Measurements from ENCODE around the gene PLA1A.

Gene PLA1A

GRCh38 chr3:119647171-119647570 is 49.5 kb downstream of the PLA1A start (continued):
- no peak for TF ChIP-seq SCRT1 (tag by site-specific recombination; IDR thresholded peaks at IDR 0.05; ENCODE audit: borderline replicate concordance)
- no peak for TF ChIP-seq ZNF18 (tag by site-specific recombination; IDR thresholded peaks at IDR 0.05)
- TF ChIP-seq ZNF785 (tag by site-specific recombination; IDR thresholded peaks at IDR 0.05) = no peak
- no peak for TF ChIP-seq ZNF114 (tag by site-specific recombination; IDR thresholded peaks at IDR 0.05)

GRCh38 chr3:119647843-119648575 is 50.3 kb downstream of the PLA1A start:
- Histone ChIP-seq H3K4me1 (ENCODE audit: control insufficient read depth, insufficient read depth, low read length) (no peaks in the 10 kb centered on the region), H3K36me3 (ENCODE audit: control insufficient read depth in 2 of 2, insufficient read depth in 1 of 2, low read length in 2 of 2) (no peaks in the 10 kb centered on the region), H3K9me3 (ENCODE audit: control insufficient read depth, insufficient read depth, low read depth, low read length) (no peaks in the 10 kb centered on the region), H3K4me3 (ENCODE audit: low read depth, low read length) (no peak overlapping the region), H3K27ac (ENCODE audit: extremely low read depth, low read depth, low read length) (no peak overlapping the region)
- ChIA-PET CTCF (interaction anchor here (1.4 kb wide), 1 partner anchor 33 kb away, joined by 4 read pairs; no protein-coding TSS in a partner anchor), POLR2A (no interaction called here)
- no peak for TF ChIP-seq ZNF274 (IDR thresholded peaks at IDR 0.05; ENCODE audit: low read length)
- no peak for TF ChIP-seq ZNF274 (tag by site-specific recombination; IDR thresholded peaks at IDR 0.05; ENCODE audit: borderline replicate concordance)
- TF ChIP-seq ZSCAN18 (tag by site-specific recombination; IDR thresholded peaks at IDR 0.05) = no peak
- no peak for TF ChIP-seq ZNF416 (tag by site-specific recombination; IDR thresholded peaks at IDR 0.05)
- TF ChIP-seq ZNF529 (tag by site-specific recombination; IDR thresholded peaks at IDR 0.05; ENCODE audit: insufficient replicate concordance) = no peak
- no peak for TF ChIP-seq ZXDB (tag by site-specific recombination; IDR thresholded peaks at IDR 0.05)
- no peak for TF ChIP-seq ZBTB21 (tag by site-specific recombination; IDR thresholded peaks at IDR 0.05)
- TF ChIP-seq ZNF658 (tag by site-specific recombination; IDR thresholded peaks at IDR 0.05) = no peak
- no peak for TF ChIP-seq ZBTB17 (tag by site-specific recombination; IDR thresholded peaks at IDR 0.05)
- no peak for TF ChIP-seq ZNF148 (tag by site-specific recombination; IDR thresholded peaks at IDR 0.05; ENCODE audit: borderline replicate concordance)
- no peak for TF ChIP-seq ZNF561 (tag by site-specific recombination; IDR thresholded peaks at IDR 0.05; ENCODE audit: borderline replicate concordance)
- TF ChIP-seq ZBTB48 (tag by site-specific recombination; IDR thresholded peaks at IDR 0.05) = no peak
- TF ChIP-seq ZNF221 (tag by site-specific recombination; IDR thresholded peaks at IDR 0.05; ENCODE audit: borderline replicate concordance) = no peak
- no peak for TF ChIP-seq ZNF670 (tag by site-specific recombination; IDR thresholded peaks at IDR 0.05; ENCODE audit: low read depth)
- TF ChIP-seq ZNF280D (tag by site-specific recombination; IDR thresholded peaks at IDR 0.05) = no peak
- no peak for TF ChIP-seq ZNF521 (tag by site-specific recombination; IDR thresholded peaks at IDR 0.05)
- TF ChIP-seq ZNF449 (tag by site-specific recombination; IDR thresholded peaks at IDR 0.05) = no peak
- TF ChIP-seq ZNF146 (tag by site-specific recombination; IDR thresholded peaks at IDR 0.05) = no peak
- no peak for TF ChIP-seq YY1 (tag by site-specific recombination; IDR thresholded peaks at IDR 0.05)
- TF ChIP-seq MYNN (tag by site-specific recombination; IDR thresholded peaks at IDR 0.05; ENCODE audit: borderline replicate concordance) = no peak
- TF ChIP-seq ZNF514 (tag by site-specific recombination; IDR thresholded peaks at IDR 0.05) = no peak
